GM21825 (cell line): ENCODE data around the gene CISH.

ENCODE experiments used
- ATAC-seq: cut with Tn5 transposase; IDR thresholded peaks from one replicate; pipeline ENCODE4 v1.9.1; 2021; ENCODE audit warnings: mild to moderate bottlenecking, moderate library complexity; ENCODE audit not compliant: unreplicated experiment

The CISH gene

DNA sequence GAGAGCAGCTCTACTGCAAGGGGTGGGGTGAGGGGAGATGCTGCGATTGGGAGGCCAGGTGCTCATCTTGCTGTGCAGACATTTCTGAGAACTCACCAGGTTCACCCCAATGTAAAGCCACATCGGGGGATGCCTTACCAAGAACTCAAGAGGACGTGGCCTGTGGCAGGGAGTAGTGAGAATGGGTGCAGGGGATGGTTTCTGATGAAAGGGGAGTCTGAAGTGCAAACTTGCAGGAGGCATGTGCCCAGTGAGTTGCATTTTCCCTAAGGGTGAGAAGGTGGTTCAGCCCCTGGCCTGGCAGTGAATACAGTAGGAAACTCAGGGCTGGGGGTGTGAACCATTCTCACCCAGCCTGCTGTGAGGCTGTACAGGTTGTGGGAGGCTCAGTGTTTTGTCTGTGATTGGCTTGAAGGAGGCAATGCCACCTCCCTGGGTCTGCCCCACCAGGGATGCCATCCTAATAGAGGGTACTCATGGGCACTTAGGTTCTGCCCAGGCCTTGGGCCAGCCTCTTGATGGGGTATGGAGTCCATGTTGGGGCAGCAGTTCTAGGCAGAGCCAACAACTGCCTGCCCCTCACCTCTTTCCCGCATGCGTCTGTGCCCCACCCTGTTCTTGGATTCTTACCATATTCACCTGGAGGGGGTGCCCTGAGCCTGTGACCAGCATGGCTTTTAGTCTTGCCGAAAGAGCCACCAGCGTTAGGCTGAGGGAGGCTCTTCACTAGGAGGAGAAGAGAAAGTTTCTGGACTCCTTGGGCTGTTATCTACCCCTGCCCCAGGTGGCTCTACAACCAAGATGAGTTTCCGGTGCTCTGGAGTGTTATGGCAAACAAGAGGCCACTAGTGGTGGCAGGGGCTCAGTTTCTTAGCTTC is 37.8 kb downstream of the CISH start:
- no peak for ATAC-seq

DNA sequence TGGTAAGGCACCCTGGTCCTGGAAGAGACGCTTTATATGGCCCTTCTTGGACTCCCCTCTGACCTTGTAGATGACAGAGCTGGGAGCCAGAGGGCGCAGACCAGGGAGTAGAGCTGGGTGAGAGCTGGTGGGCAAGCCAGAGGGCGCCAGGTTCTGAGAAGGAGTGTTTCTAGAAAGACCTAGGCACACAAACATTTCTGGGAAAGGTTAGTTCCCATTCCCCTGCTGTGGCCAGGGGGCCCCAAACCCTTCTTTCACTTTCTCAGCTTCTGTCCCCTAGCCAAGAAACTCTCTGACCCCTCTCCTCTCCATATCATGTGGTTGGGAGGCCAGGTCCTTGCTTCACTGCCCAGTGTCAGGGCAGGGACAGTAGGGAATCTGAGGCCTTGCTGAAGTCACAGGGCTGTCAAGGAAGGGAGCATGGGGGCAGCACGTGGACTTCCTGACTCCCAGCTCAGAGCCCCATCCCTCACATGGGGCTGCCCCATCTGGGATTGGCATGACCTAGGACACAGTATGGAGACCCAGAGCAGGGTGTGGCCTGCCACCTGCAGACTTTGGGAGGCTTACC is 38.7 kb downstream of the CISH start:
- no peak for ATAC-seq

DNA sequence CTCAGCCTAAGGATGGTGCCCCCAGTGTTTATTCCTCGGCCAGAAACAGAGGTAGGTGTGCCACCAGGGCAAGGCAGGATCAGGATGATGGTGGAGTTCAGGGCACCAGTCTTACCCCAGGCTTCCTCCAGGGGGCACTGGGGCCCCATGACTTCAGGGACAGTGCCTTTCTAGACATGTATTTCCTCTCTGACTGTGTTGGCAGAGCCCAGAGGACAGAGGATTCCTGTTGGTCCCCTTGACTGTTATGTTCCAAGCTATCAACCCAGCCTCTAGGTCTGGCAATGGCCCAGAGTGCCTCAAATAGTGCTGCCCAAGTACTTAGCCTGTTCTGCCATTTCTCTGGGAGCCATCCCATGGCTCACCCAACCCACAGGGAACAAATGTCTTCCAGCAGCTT is 39.4 kb downstream of the CISH start:
- ATAC-seq: no peak

DNA sequence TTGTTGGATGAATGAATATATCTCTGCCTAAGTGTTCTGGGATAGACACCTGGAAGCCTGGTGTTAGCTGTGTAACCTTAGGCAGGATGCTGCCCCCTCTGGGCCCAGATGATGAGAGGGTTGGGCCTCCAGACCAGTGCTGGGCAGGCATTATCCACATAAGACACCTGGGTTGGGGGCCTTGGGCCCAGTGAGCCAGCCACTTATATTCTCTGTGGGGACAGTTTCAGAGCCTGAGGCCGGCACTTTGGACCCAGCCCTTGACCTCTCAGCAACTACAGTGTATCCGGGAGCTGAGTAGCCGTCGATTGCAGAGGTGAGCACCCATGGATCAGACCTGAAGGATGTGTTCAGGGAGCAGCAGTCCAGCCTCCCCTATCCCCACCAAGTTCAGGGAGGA is 40.1 kb downstream of the CISH start:
- ATAC-seq: no peak

DNA sequence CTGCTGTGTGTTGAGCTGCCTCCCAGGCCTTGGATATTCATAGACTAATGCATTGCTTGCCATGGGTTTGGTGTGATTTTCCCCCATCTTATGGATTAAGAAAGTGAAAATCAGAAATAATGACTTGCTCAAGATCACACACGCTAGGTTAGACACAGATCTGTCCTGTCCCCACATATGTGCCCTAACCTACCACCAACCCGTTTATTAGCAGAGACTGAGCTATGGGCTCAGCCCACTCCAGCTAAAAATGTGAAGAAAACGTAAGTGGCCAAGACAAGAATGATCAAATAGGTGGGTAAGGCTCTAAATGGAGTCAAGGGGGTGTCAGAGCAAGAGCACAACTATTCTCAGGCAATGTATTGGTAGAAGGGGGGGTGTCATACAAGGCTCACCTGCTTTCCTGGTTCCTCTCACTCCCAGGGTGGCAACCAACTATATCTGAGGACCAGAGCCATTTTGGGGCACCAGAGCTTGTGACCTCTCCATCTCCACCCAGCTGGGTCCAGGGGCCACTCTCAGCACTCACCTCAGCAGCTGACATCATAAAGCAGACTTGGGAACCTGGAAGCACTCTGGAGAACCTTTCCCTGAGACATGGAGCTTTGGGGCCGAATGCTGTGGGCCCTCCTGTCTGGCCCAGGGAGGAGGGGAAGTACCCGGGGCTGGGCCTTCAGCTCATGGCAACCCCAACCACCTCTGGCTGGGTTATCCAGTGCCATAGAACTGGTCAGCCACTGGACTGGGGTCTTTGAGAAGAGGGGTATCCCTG is 40.9 kb downstream of the CISH start:
- no peak for ATAC-seq

GRCh38 chr3:50568947-50569749 is 42.4 kb downstream of the CISH start, which contains the start of gene HEMK1:
Gene HEMK1 (plus strand): TSS chr3:50569522. CDS start chr3:50571105, 1,583 bp downstream.
- peak; percentile 62 for ATAC-seq

GRCh38 chr3:50567386-50568167 is 44.0 kb downstream of the CISH start, which contains the start of gene C3orf18:
Gene C3orf18 (minus strand): TSS chr3:50567747. CDS start chr3:50565699, 2,048 bp downstream.
- peak; percentile 79 for ATAC-seq

- ATAC-seq: no peak
These were observed 44.6 kb downstream of the CISH start for GRCh38 chr3:50567011-50567385.

GRCh38 chr3:50564321-50564720 is 47.3 kb downstream of the CISH start:
- ATAC-seq: no peak

GRCh38 chr3:50563867-50564266 is 47.7 kb downstream of the CISH start:
- no peak for ATAC-seq

- no peak for ATAC-seq
These were observed 48.7 kb downstream of the CISH start for GRCh38 chr3:50562861-50563260.

GRCh38 chr3:50559702-50560101 is 51.9 kb downstream of the CISH start:
- no peak for ATAC-seq

DNA sequence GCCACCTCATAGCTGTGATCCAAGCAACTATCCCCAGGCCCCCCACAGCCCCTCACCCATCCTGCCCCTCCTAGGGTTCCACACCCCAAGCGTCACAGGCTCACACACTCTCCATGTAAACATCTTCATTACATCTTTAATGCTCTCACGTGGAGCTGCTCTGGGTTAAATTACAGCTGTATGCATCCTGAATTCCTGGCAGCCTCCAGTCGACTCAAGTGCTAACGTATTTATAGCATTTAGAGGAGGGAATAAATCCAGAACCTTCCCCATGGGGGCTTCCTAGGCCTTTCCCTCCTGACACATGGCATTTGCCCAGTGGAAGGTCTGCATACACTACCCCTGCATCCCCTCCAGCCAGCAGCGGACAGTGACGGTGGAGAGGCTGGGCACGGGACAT is 53.7 kb downstream of the CISH start:
- no peak for ATAC-seq

DNA sequence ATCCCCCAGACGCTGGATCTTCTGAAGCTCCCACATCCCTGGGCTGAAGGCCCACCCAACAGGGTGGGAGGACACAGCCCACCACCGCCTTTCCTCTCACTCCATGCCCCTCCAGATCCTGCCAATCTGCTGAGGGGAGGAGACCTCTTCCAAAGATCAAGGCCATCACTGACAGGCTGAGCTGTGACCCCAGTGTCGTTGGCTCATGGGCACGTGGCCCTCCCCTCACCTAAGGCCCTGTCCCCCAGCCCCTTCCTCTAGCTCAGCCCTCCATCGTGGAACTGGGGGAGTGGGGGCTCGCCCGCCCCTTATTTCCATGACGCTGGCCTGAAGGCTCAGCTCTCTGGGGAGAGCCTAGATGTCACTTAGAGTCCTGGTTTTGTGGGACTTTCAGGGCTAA is 54.5 kb downstream of the CISH start:
- no peak for ATAC-seq
